Right renal cortex interstitium (tissue), 3 donors: Measurements from ENCODE around the gene MSL3. TPM values are rescaled to one million over a fixed set of nuclear protein-coding genes. Genes with fewer than 3 reads are reported as not detected.

ENCODE experiments used
- polyA plus RNA-seq, 3 donors: library from polyadenylated mRNA; unstranded; fragments of 120-200 nt; gene quantifications; one replicate each; pipeline ENCODE4 v1.2.1, GENCODE V29; 2013; ENCODE audit not compliant: insufficient read length in 3 of 3

The MSL3 gene
- polyA plus RNA-seq, 3 donors = 37.5 to 41.3 (median 39.2) TPM

Other genes with a start within 250 kb of the MSL3 start
- gene ARHGAP6, start 92.3 kb upstream of the MSL3 start, polyA plus RNA-seq = 10 to 100 TPM; 13.7 to 15.4 (median 13.9) TPM